MV-4-11 (cell line): ENCODE data around the gene RNF44.
"Not testable (repeated sequence)": the region's sequence is repeated elsewhere in the genome, so short reads cannot be mapped to it uniquely, and the experiment has no call there.

Experiments
- DNase-seq: peaks from one replicate; lab custom pipeline; 2025; lab: John Stamatoyannopoulos, UW

RNF44 gene

GRCh38 chr5:176552332-176552869 is 15.2 kb upstream of the RNF44 start:
- no peak for DNase-seq

- DNase-seq, result not testable (repeated sequence)
Observed at GRCh38 chr5:176550937-176551336, 13.7 kb upstream of the RNF44 start.

- DNase-seq, result peak; percentile 49
Observed at GRCh38 chr5:176550275-176550831, 13.2 kb upstream of the RNF44 start.

- DNase-seq, result no peak
Observed at GRCh38 chr5:176549871-176550270, 12.7 kb upstream of the RNF44 start.

GRCh38 chr5:176548967-176549444 is 11.8 kb upstream of the RNF44 start, which contains the start of gene CDHR2:
Gene CDHR2 (plus strand): TSS chr5:176549342. CDS start chr5:176565353, 16,011 bp downstream.
- DNase-seq, result peak; percentile 36

- DNase-seq, result peak; percentile 3
Observed at GRCh38 chr5:176547802-176548201, 10.6 kb upstream of the RNF44 start.

GRCh38 chr5:176545737-176546509 is 8.7 kb upstream of the RNF44 start:
- DNase-seq, result no peak

- DNase-seq, result no peak
Observed at GRCh38 chr5:176545388-176545736, 8.2 kb upstream of the RNF44 start.

GRCh38 chr5:176543428-176544182 is 6.4 kb upstream of the RNF44 start:
- peak; percentile 56 for DNase-seq

GRCh38 chr5:176542596-176543427 is 5.6 kb upstream of the RNF44 start:
- no peak for DNase-seq

- DNase-seq, result peak; percentile 6
Observed at GRCh38 chr5:176542135-176542595, 5.0 kb upstream of the RNF44 start.

GRCh38 chr5:176541338-176542134 is 4.3 kb upstream of the RNF44 start:
- DNase-seq, result peak; percentile 46

GRCh38 chr5:176540956-176541337 is 3.7 kb upstream of the RNF44 start:
- DNase-seq, result no peak

GRCh38 chr5:176540476-176540899 is 3.3 kb upstream of the RNF44 start:
- no peak for DNase-seq

- DNase-seq, result no peak
Observed at GRCh38 chr5:176538989-176539384, 1.8 kb upstream of the RNF44 start.

GRCh38 chr5:176538230-176538988 is 1.2 kb upstream of the RNF44 start:
- DNase-seq, result no peak

- peak; percentile 99 for DNase-seq
Observed at GRCh38 chr5:176537554-176538229, 490 bp upstream of the RNF44 start.

- peak; percentile 73 for DNase-seq
Observed at GRCh38 chr5:176536132-176536901, 885 bp downstream of the RNF44 start.
